HG03159 (cell line): ENCODE measurements around the gene SLC24A4.

Source experiments
- ATAC-seq: cut with Tn5 transposase; IDR thresholded peaks from one replicate; pipeline ENCODE4 v1.9.1; 2021; ENCODE audit warnings: mild to moderate bottlenecking, moderate library complexity; ENCODE audit not compliant: unreplicated experiment

Gene SLC24A4

DNA sequence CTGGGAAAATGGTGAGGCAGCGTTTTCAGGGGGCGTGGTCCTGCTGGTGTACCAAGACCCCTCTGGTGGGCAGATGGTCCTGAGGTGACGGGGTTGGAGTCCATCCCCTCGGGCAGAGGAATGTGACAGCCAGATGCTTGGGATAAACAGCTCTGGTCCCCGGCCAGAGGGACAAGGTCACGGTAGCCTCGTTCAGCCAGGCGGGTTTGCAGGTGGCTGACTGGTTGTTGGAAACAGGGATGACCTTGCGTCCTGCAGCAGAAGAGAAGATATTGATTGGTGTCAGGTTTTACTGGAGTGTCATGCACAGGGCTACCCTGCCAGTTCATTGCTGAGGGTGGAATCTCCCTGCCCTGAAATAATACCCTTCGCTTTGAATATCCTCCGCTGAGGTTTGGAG, 43.3 kb downstream of the SLC24A4 start:
- no peak for ATAC-seq

DNA sequence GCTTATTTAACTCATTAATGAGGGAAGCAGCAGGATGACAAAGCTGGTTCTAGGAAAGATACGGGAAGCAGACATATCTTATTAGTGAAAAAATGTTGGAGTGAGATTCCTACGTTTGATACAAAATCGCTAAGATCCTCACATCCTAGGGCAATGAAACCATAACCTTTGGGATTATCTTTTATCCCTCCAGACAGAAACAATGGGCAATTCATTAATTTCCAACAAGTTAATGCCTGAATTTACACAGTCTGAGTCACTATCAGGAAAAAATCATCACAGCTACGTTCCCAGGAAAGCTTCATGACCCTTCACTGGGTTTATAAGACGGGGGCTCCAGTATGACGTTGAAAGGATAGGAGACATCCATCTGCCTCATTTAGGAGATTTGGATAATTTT, 45.0 kb downstream of the SLC24A4 start:
- ATAC-seq = no peak

DNA sequence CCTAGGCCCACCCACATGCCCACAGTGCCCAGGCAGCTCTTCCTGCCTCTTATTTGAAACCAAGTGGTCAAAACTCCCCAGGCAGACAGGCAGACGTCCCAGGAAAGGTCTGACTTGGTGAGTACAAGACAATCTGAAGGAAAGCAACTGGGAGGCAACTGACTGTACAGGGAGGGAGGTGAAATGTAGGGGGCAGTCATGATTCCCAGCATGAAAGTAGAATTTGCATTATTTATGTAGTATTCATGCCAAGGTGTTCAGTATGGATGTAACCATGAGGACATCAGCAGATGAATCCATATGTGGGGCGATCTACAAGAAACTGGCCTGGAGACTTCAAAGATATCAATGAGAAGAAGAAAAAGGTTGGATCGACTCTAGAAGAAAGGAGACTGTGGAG, 46.1 kb downstream of the SLC24A4 start:
- no peak for ATAC-seq

DNA sequence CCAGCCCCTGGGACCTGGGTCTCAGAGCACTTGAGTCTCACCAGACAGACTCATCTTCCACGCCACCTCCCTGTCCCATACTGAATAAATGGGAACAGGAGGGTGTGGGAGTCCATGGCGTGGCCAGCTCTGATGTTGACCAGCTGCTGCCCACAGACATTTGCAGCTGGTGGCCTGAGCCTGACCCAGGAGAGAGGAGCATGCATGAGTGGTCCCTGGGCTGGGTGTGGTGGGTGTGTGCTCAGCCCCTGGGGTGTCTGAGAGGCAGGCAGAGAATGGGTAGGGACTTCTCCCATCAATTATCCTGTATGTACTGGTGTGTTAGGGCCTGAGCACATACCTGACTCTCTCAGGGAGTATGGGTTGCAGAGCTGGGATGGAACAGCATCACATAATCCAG, 49.3 kb downstream of the SLC24A4 start:
- ATAC-seq = no peak

DNA sequence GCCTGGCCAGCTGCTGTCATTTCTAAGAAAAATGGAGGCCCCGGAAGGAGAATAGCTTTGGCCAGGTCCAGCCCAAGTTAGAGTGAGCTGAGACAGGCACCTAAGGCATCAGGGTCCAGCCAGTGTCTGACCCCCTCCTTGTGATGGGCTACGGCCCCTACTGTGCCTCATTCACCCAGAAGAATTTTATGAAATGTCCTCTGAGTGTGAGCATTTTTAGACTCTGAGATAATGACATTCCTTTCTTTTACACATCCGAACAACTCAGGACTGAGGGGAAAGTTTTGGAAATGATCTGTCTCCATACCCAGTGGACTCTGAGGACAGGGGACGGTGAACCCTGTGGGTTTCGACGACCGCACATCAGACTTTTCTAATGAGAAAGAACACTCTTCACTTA, 50.4 kb downstream of the SLC24A4 start:
- ATAC-seq = no peak

DNA sequence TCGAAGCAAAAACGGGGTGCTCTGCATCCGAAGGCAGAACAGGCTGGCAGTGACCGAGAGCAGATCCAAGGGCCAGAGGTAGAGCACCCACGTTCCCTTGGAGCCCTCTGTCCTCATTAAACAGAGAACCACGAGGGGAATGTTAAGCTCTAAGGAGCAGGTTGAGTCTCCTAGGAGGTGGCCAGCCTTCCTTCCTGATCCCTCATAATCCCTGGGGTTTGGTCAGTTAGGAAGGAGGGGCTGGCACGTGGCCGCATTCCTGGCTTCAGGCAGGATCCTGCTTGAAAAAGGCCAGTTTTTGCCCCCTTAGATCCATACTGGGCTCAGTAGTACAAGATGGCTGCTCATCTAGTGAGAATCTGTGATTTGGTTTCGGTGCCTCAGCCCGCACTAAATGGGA, 57.2 kb downstream of the SLC24A4 start:
- no peak for ATAC-seq

DNA sequence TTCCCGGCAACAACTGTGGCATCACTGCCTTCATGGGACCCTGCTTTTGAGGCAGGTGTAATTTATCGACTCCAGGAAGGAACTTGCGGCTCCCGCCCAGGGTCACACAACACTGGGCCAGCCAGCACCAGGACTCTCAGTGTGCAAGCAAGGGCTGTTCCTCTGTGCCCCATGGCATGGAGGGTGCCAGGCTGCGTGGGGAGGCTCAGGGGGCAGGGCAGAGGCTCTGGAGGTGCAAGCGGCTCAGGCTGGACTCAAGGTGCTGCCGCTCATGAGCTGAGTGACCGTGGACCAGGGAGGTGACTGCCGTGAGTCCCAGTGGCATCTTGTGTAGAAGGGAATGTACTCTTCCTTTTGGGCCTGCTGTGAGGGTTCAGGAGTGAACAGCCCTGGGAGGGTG, 57.6 kb downstream of the SLC24A4 start:
- ATAC-seq = no peak

DNA sequence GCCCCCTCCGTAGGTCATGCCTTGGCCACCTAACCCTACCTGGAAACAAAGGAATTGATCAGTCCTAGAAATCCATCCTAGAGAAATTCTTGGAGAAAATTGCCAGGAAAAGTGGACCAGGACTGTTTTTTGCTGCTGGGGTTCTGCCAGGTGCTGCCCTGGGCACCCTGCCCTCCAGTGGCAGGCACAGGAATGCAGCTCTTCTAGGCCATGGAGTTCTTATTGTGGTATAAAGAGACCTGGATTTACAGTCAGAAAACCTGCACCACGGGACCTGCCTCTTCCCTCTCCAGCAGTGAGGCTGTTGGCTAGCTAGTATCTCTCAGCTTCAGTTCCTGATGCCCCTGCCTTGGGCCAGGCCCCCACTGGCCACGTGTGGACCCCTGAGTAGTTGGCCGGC, 59.7 kb downstream of the SLC24A4 start:
- no peak for ATAC-seq

DNA sequence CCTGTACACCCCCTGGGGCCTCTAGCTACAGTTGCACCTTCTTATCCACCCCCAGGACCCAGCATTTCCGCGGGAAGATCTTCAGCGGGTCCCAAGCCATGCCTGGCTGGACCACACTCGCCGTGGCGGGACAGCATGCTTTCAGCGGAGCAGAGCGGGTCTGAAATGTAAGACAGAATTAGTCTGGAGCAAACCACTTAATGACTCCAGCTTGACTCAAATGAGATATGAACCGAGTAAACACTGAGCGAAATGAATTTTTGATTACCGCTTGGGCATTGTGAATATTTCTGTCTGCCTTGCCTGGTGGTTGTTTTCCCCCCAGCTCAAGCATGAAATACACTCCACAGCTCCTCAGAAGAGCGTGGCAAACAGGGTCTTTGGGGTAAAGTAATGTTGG, 60.8 kb downstream of the SLC24A4 start:
- ATAC-seq = no peak

DNA sequence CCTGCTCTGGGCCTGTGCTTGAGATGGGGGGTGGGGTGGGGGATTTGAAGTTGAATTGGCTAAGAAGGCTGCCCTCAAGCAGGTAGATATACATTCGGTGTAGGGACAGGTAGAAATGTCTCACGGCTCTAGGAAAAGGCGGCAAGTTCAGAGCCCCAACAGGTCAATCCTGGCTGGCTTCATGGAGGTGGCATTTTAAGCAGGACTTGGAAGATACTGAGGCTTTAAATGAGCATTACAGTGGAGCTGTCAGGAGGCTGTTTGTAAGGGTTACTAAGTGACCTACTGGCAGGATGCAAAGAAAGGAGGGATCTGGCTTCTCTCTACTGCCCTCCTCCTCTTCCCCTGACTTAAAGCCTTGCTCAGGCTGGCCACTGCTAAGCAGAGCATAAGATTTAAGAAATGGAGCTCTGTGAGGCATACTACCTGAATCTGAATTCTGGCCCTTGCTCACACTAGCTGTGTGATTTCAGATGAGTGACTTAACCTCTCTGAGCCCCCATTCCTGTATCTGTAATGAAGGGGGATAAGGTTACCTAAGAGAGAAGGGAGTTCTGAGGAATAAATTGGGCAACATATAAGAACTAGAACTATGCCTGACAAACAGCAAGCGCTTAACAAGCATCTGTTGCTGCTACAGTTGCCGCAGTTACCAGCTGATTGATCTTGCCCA, 61.6 kb downstream of the SLC24A4 start:
- no peak for ATAC-seq

DNA sequence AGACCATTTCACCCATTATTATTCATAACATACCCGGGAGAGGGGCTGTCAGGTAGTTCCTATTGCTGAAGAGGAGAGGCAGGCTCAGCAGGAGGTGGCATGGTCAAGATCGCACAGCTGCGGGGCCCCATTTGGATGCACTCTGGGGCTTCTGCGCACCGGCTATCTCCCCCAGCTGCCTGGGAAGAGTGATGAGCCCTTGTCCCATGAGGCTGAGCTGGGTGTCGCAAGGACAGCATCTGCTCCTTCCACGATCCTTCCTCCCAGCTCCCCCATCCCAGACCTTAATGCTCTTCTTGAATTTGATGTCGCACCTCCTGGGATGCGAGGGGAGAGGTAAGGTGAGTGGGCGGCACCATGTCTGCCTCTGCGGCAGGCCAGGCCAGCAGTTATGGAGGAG, 62.6 kb downstream of the SLC24A4 start:
- no peak for ATAC-seq

DNA sequence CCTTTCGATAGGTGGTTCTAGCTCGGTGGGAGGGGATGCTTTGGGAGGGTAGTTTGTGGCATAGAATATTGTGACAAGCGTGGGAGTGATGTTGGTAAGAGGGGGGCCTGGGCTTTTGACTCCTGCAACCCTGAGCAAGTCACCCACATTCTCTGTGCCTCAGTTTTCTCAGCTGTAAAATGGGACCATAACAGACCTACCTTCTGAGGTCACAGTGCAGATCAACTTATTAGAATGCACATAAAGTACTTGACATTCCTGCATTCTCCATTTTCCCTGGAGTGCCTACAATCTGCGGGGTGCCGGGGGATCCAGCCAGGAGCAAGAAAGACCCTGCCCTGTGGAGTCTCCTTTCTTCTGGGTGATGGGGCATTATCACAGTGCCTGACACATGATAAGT, 63.2 kb downstream of the SLC24A4 start:
- ATAC-seq = no peak

DNA sequence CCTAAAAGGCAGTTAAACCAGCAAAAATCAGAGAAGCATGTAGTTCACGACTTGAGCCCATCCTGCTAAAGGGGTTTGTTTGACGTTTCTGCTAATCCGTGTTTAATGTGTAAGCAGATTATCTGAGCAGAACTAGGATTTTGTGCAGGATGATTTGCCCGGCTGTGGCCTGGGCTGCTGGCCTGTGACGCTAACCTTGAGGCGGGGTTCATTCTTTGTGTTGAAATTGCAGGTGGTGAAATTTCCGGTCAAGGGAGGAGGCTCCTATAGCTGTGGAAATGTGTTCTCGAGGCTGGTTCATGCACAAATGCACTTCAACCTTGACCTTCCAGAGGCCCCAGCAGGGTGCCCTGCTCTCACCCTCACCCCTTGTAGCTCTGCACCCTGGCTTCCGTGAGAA, 63.7 kb downstream of the SLC24A4 start:
- ATAC-seq = no peak

DNA sequence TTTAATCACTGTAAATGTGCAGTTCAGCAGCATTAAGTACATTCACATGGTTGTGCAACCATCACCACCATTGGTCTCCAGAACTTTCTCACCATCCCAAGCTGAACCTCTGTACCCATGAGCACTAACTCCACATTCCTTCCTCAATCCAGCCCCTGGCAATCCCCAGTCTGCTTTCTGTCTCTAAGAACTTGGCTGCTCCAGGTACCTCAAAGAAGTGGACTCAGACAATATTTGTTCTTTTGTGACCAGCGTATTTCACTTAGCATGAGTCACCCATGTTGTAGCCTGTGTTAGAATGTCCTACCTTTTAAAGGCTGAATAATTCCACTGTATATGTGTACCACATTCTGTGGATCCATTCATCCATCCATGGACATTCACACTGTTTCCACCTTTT, 64.6 kb downstream of the SLC24A4 start:
- ATAC-seq = no peak

DNA sequence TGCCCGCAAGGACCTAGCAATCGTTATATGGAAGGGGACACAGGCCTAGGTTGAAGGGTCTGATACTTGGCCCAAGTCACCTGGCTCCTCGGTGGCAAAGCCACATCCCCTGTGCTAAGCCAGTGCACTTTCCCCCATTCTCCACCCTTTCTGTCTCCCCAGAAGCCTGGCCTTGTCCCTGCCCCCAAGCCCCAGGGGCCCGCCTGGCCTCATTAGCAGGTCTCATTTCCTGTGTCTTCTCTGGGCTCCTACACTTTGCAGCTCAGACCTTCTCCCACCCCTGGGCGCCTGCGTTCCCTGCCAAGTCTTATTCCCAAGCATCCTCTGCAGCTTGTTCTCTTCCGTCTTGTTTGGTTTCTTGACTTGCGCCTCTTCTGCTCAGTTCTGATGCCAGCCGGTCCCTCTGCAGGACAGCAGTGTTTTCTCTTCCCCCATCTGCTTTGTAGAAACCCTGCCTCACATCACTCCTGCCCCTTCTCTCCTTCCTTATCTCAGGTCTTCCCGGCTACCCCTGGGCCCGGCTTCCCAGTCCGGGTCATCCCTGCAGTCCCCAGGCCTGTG, 66.7 kb downstream of the SLC24A4 start:
- no peak for ATAC-seq

DNA sequence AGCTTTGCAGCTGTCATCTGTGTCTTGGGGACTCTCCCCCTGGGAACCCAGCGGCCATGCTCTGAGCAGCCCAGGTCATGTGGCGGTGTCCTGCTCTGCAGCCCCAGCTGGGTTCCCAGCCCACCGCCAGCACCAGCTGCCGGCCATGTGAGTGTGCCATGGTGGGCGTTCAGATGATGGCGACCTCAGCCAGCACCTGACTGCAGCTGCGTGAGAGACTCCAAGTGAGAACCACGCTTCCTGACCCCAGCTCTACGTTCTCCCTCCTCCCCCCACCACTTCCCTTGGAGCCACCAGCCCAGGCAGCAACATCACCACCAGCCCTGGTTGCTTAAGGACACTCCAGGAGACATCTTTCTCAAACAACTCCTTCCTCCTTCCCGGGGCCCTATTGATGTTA, 68.8 kb downstream of the SLC24A4 start:
- no peak for ATAC-seq

DNA sequence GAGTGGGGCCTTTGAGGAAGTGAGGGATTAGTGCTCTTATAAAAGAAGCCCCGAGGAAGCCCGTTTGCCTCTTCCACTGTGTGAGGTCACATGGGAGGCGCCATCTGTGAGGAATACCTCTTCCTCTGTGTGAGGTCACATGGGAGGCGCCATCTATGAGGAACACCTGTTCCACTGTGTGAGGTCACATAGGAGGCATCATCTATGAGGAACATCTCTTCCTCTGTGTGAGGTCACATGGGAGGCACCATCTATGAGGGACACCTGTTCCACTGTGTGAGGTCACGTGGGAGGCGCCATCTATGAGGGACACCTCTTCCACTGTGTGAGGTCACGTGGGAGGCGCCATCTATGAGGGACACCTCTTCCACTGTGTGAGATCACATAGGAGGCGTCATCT, 69.7 kb downstream of the SLC24A4 start:
- no peak for ATAC-seq

DNA sequence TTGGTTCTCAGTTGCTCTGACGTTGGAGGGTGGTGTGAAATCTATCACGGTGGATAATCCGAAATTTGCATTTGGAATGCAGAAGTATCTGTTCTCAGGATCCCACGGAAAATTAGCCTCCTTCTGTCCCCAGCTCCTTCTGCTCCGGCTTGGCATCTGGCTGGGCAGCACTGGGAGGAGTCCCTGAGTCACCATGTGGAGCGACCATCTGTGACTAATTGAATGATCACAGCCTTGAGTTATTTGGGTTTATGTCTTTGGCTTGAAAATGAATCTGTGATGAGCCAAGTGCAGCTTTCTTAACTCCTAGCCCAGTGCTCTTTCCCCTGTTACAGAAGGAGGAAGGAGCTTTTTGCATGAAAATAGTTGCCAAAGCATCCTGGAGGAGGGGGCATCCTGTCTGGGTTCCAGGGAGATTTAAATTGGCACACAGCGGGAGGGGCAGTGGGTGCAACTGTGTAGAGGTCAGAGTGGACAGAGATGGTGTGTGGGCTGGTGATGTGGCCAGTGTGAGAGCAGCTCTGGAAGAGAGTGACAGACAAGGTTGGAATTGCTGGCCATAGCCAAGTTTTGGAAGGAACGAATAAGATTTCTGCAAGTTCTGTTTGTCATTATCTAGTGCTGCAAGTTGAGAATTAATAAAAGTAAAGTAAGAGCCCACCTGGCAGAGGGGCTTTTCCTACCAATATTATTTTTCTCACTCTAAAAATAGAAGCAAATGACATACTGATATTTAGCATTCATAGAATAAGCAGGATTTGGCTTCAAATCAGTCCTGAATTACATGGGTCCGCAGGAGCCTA, 74.4 kb downstream of the SLC24A4 start:
- ATAC-seq = no peak

DNA sequence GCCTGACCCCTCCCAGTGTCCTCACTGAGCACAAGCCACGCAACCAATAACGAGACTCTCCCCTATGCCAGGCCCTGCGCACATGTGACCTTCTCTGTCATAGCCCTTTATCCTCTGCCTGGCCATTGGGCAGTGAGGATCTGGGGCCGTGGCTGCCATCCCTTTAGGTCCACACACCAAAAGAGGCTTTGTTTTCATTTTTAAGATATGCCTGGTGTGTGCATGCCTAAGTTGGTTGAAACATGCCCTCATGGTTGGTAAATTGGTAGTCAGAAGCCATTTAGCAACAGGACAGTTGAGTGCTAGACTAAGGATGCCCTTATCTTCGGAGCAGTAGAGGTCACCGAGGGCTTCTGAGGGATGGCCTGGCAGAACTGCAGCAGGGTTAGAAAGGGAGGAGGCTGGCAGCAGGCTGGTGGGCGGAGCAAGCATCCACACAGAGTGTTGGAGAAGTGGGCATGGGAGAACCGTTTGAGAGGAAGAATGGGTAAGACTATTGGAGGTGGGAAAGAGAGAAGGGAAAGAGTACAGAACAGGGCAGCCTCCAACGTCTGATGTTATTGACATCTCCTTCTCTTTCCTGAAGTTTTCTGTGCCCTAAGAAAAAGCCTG, 75.1 kb downstream of the SLC24A4 start:
- ATAC-seq = no peak

DNA sequence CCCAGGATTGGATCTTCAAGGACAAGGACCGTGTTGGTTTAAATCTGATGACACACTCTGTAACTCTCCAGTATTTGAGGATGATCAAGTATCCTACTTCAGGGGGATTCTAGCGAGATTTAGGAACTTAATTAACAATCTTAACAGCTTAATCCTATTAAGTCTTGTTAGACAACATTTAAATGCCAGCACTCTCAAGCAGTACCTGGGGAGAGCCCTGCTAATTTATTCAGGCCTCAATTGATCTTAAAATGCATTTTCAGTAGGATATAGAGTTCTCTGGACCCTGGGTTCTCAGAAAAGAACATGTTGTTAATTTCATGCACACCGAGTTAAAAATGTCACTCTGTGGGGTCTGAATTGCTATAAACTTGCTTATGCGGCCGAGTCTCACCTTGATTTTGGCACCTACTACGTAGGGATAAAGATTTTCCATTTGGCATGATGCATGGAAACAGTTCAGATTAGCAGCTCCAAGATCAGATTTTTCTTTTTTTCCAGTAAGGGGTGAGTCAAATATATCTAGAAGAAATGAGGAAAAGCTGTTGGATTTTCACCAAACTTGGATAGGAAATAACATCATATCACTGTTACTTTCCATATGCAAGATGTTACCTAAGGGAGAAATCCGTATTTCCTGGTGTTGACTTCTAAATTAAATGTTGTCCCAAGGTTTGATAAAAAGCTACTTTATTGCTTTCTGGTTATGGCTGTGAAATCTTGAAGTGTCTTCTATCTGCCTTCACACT, 76.1 kb downstream of the SLC24A4 start:
- ATAC-seq = no peak
